Esophagus squamous epithelium (tissue), 5 donors: ENCODE data around the gene TSGA10IP. TPM values are rescaled to one million over a fixed set of nuclear protein-coding genes. Genes with fewer than 3 reads are reported as not detected.

Experiments
- DNase-seq: peaks from one replicate; lab custom pipeline; 2025; lab: John Stamatoyannopoulos, UW
- H3K27ac ChIP-seq, 4 donors: fragments of 200-600 bp; sonication (generic); one replicate each; pipeline ENCODE4 v1.5.1; 2016 to 2019; ENCODE audit warnings: mild to moderate bottlenecking in 1 of 4
- H3K27me3 ChIP-seq, 4 donors: fragments of 200-600 bp; sonication (generic); 1 replicate in 3 of 4; 2 replicates in 1 of 4; pipeline versions ENCODE4 v1.5.1 to v1.6.0; 2017 to 2021; ENCODE audit warnings: antibody characterized with exemption in 1 of 4
- H3K36me3 ChIP-seq, 3 donors: fragments of 200-600 bp; sonication (generic); one replicate each; pipeline ENCODE4 v1.5.1; 2016 to 2019
- H3K4me1 ChIP-seq, 3 donors: fragments of 200-600 bp; sonication (generic); one replicate each; pipeline ENCODE4 v1.5.1; 2017 to 2019
- H3K4me3 ChIP-seq, 4 donors: fragments of 200-600 bp; sonication (generic); 1 replicate in 3 of 4; 2 replicates in 1 of 4; pipeline ENCODE4 v1.5.1; 2016 to 2019; ENCODE audit warnings: mild to moderate bottlenecking in 2 of 4, moderate library complexity in 1 of 4
- H3K9me3 ChIP-seq, 3 donors: fragments of 200-600 bp; sonication (generic); one replicate each; pipeline ENCODE4 v1.5.1; 2016 to 2019
- POLR2A ChIP-seq, 4 donors: fragments of 450-650 bp; IDR thresholded peaks; one replicate each; pipeline ENCODE4 v1.6.1; 2017; ENCODE audit warnings: antibody characterized with exemption in 4 of 4, mild to moderate bottlenecking in 4 of 4, moderate library complexity in 3 of 4
- WGBS, 2 donors: methylation state at CpG; one replicate each; pipeline ENCODE4 v1.1.5; 2018; 5-methylcytosine and 5-hydroxymethylcytosine counted together
- intact Hi-C: fragments of 100-400 bp; cut with DNase I; formaldehyde crosslinking; loops from one replicate; pipeline ENCODE4 v1.15.0; 2022
- total RNA-seq, 4 donors: library from RNA; depleted of rRNA; stranded (reverse); fragments of >200 nt; gene quantifications; one replicate each; pipeline ENCODE4 v1.1.0, GENCODE V29; 2016
- TF ChIP-seq, protein P1 (sequence below), 6 experiments: fragments of 450-650 bp in 4 of 6; fragments of 200-600 bp in 2 of 6; sonication (generic) in 2 of 6; IDR thresholded peaks; one replicate each; pipeline ENCODE4 v1.5.1; 2016 to 2019; ENCODE audit warnings: antibody characterized with exemption in 6 of 6, mild to moderate bottlenecking in 4 of 6, moderate library complexity in 4 of 6
- donor health status: DM: yes; HTN: yes; CAD: no.

TSGA10IP gene
- total RNA-seq, 4 donors from 2014 or later, result not detected

DNA sequence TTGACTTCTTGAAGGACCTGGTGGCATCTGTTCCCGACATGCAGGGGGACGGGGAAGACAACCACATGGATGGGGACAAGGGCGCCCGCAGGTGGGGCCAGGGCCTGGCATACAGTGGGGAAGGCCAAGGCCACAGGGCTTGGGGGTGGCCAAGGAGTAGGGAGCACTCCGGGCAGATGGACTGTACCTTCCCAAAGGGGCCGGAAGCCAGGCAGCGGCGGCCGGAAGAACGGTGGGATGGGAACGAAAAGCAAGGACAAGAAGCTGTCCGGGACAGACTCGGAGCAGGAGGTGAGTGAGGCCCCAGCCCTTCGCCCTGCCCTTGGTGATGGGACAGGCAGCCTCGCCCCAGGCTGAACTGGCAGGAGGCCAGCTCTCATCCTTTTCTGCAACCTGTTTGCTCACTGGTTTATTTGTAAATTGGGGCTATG is 24.9 kb upstream of the TSGA10IP start:
- H3K9me3 ChIP-seq, result no peaks in the 10 kb centered on the region
- intact Hi-C loops, result no loop called here
- TF ChIP-seq, protein P1, sequence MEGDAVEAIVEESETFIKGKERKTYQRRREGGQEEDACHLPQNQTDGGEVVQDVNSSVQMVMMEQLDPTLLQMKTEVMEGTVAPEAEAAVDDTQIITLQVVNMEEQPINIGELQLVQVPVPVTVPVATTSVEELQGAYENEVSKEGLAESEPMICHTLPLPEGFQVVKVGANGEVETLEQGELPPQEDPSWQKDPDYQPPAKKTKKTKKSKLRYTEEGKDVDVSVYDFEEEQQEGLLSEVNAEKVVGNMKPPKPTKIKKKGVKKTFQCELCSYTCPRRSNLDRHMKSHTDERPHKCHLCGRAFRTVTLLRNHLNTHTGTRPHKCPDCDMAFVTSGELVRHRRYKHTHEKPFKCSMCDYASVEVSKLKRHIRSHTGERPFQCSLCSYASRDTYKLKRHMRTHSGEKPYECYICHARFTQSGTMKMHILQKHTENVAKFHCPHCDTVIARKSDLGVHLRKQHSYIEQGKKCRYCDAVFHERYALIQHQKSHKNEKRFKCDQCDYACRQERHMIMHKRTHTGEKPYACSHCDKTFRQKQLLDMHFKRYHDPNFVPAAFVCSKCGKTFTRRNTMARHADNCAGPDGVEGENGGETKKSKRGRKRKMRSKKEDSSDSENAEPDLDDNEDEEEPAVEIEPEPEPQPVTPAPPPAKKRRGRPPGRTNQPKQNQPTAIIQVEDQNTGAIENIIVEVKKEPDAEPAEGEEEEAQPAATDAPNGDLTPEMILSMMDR (IDR thresholded peaks at IDR 0.05), result no peak
- no peak for TF ChIP-seq POLR2A (IDR thresholded peaks at IDR 0.05)
- H3K4me1 ChIP-seq, result peaks cover 43 to 67% (median 43%) of the 10 kb centered on the region in 3 donors
- H3K36me3 ChIP-seq, result peaks cover 0 to 51% (median 0%) of the 10 kb centered on the region in 3 donors
- WGBS, 2 donors, result 51 to 65% methylated on average over 13 of the region's 15 CpGs
- H3K4me3 ChIP-seq, result peak overlapping the region; percentile 89 to 98 (median 94)
- no peak for DNase-seq
- H3K27ac ChIP-seq, result peak overlapping the region; percentile 91 to 99 (median 96)
- H3K27me3 ChIP-seq, result no peaks in the 10 kb centered on the region

DNA sequence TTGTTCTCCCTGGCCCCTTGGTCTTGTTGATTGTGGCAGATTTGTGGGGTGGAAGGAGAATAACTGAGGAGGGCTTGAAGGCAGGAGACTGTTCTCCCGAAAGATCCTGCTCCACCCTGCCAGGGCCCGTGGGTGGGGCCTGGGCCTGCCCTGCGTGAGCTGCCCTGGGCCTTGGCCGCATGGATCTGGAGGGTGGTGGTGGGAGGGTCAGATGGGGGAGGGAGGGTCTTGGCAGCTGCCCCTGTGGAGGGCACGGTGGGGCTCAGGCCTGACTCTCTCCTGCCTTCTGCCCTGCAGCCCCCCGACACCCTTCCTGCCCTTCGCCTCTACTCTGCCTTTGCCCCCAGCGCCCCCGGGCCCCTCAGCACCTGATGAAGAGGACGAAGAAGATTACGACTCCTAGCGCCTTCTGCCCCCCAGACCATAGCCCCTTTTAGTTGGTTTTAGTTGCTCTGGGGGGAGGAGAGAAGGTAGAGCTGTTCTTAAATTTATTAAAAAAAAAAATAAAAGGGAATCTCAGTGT is 24.2 kb upstream of the TSGA10IP start:
- no peaks in the 10 kb centered on the region for H3K27me3 ChIP-seq
- peaks cover 0 to 51% (median 0%) of the 10 kb centered on the region in 3 donors for H3K36me3 ChIP-seq
- H3K9me3 ChIP-seq, result no peaks in the 10 kb centered on the region
- peaks cover 36 to 60% (median 36%) of the 10 kb centered on the region in 3 donors for H3K4me1 ChIP-seq
- H3K4me3 ChIP-seq, result peak overlapping the region in 2 of 4 donors; percentile 89 to 98
- TF ChIP-seq, protein P1 (IDR thresholded peaks at IDR 0.05), result no peak
- no peak for TF ChIP-seq POLR2A (IDR thresholded peaks at IDR 0.05)
- no peak for DNase-seq
- 40 to 92% methylated on average over 2 to 6 of the region's 12 CpGs for WGBS, 2 donors
- intact Hi-C loops, result no loop called here
- peak overlapping the region in 3 of 4 donors; percentile 13 to 99 (median 98) for H3K27ac ChIP-seq

DNA sequence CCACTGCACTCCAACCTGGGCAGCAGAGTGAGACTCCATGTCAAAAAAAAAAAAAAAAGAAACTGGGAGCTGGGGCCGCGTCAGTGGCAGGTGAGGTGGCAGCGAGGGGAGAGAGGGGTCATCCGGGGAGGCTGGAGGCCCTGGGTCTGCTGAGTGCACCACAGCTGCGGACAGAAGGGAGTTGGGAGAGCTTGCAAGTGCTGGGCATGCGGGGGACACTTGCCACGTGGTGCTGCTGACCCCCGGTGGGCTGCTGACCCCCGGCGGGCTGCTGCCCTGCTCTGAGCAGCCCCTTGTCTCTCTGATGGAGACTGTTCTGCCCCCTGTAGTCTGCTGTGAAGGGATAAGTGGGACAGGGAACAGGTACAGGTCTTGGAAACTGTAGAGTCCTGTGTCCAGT is 23.4 kb upstream of the TSGA10IP start:
- TF ChIP-seq POLR2A (IDR thresholded peaks at IDR 0.05), result no peak
- TF ChIP-seq, protein P1 (IDR thresholded peaks at IDR 0.05), result no peak
- H3K27me3 ChIP-seq, result no peaks in the 10 kb centered on the region
- peaks cover 0 to 51% (median 0%) of the 10 kb centered on the region in 3 donors for H3K36me3 ChIP-seq
- no peaks in the 10 kb centered on the region for H3K9me3 ChIP-seq
- H3K4me3 ChIP-seq, result no peak overlapping the region
- no peak overlapping the region for H3K27ac ChIP-seq
- intact Hi-C loops, result no loop called here
- H3K4me1 ChIP-seq, result peaks cover 28 to 52% (median 28%) of the 10 kb centered on the region in 3 donors
- DNase-seq, result no peak
- 89 to 92% methylated on average over 7 to 10 of the region's 10 CpGs for WGBS, 2 donors

DNA sequence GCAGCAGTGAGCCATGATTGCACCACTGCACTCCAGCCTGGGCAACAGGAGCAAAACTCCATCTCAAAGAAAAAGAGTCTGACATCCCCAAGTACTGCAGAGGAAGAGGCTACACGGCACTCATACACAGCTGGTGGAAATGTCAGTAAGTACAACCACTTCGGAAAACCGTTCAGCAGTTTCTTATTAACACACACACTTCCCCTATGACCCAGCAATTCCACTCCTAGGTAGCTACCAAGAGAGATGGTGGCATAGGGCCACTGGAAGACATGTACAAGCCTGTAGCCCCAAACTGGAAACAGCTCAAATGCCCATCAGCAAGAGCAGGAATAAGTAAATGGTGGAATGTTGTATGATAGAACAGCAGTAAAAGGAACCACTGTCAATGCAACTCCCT is 22.7 kb upstream of the TSGA10IP start:
- H3K4me1 ChIP-seq, result peaks cover 21 to 46% (median 21%) of the 10 kb centered on the region in 3 donors
- H3K9me3 ChIP-seq, result no peaks in the 10 kb centered on the region
- no peaks in the 10 kb centered on the region for H3K27me3 ChIP-seq
- H3K27ac ChIP-seq, result peak overlapping the region in 3 of 4 donors; percentile 18 to 21 (median 18)
- H3K4me3 ChIP-seq, result no peak overlapping the region
- peaks cover 0 to 44% (median 0%) of the 10 kb centered on the region in 3 donors for H3K36me3 ChIP-seq
- WGBS, 2 donors, result 34 to 56% methylated on average over 2 to 3 of the region's 3 CpGs
- no peak for DNase-seq
- no peak for TF ChIP-seq POLR2A (IDR thresholded peaks at IDR 0.05)
- TF ChIP-seq, protein P1 (IDR thresholded peaks at IDR 0.05), result no peak
- intact Hi-C loops, result no loop called here

DNA sequence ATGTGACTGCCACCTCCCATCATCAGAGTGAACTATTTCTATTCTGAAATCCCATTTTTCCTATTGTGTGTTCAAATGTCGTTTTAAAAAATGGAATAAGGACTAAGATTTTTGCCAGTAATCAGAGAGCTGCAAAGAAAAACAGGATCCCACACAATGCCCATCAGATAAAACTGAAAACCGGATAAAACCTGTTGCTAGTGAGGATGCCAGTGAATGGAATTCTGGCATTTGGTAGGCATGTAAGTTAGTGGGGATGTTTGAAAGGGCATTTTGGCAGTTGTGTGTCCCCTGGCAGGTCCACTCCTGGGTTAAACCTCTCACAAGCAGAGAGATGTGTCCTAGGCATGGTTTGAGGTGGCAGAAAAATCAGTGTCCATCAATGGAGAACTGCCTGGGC is 19.9 kb upstream of the TSGA10IP start:
- peaks cover 0 to 42% (median 0%) of the 10 kb centered on the region in 3 donors for H3K36me3 ChIP-seq
- peaks cover 9 to 28% (median 10%) of the 10 kb centered on the region in 3 donors for H3K4me1 ChIP-seq
- no peak overlapping the region for H3K4me3 ChIP-seq
- no peaks in the 10 kb centered on the region for H3K27me3 ChIP-seq
- DNase-seq, result no peak
- TF ChIP-seq, protein P1 (IDR thresholded peaks at IDR 0.05), result no peak
- TF ChIP-seq POLR2A (IDR thresholded peaks at IDR 0.05), result no peak
- intact Hi-C loops, result no loop called here
- no peak overlapping the region for H3K27ac ChIP-seq
- no peaks in the 10 kb centered on the region for H3K9me3 ChIP-seq
- 53 to 57% methylated on average over 2 of the region's 2 CpGs for WGBS, 2 donors
